GM23248 (cell line): ENCODE results near the gene PPP2R1A. TPM values are rescaled to one million over a fixed set of nuclear protein-coding genes. Genes with fewer than 3 reads are reported as not detected.

ENCODE experiments used
- DNase-seq: peaks from one replicate; pipeline ENCODE4 v3.0.0-alpha.2; 2015
- H2AFZ ChIP-seq: fragments of 200-600 bp; sonication (generic); 2 replicates; pipeline ENCODE4 v1.6.1; 2016; ENCODE audit warnings: antibody characterized with exemption
- H3F3A ChIP-seq: fragments of 200-600 bp; sonication (generic); 2 replicates; pipeline ENCODE4 v1.6.1; 2016; ENCODE audit warnings: mild to moderate bottlenecking, antibody characterized with exemption, mixed run types; ENCODE audit not compliant: insufficient read depth
- H3K27ac ChIP-seq: fragments of 200-600 bp; sonication (generic); 2 replicates; pipeline ENCODE4 v1.5.1; 2016; ENCODE audit warnings: mild to moderate bottlenecking
- H3K27me3 ChIP-seq: fragments of 200-600 bp; sonication (generic); replicated peaks from 2 replicates; pipeline ENCODE4 v1.6.1; 2016; ENCODE audit warnings: mild to moderate bottlenecking; ENCODE audit not compliant: insufficient read depth
- H3K36me3 ChIP-seq: fragments of 200-600 bp; sonication (generic); 2 replicates; pipeline ENCODE4 v1.6.1; 2016; ENCODE audit warnings: low read depth, mild to moderate bottlenecking
- H3K4me1 ChIP-seq: fragments of 200-600 bp; sonication (generic); 2 replicates; pipeline ENCODE4 v1.6.1; 2016; ENCODE audit warnings: mild to moderate bottlenecking; ENCODE audit not compliant: insufficient read depth
- H3K4me2 ChIP-seq: fragments of 200-600 bp; sonication (generic); one replicate; pipeline ENCODE4 v1.6.1; 2016; ENCODE audit warnings: mild to moderate bottlenecking; ENCODE audit not compliant: unreplicated experiment
- H3K4me3 ChIP-seq: fragments of 200-600 bp; sonication (generic); 2 replicates; pipeline ENCODE4 v1.5.1; 2016; ENCODE audit warnings: mild to moderate bottlenecking
- H3K79me2 ChIP-seq: fragments of 200-600 bp; sonication (generic); 2 replicates; pipeline ENCODE4 v1.6.1; 2016; ENCODE audit warnings: mild to moderate bottlenecking; ENCODE audit not compliant: insufficient read depth
- H3K9ac ChIP-seq: fragments of 200-600 bp; sonication (generic); 2 replicates; pipeline ENCODE4 v1.6.1; 2016; ENCODE audit warnings: mild to moderate bottlenecking
- H3K9me2 ChIP-seq: fragments of 200-600 bp; sonication (generic); 2 replicates; pipeline ENCODE4 v1.6.1; 2016; ENCODE audit warnings: mixed run types, mild to moderate bottlenecking, moderate library complexity; ENCODE audit not compliant: insufficient read depth
- H3K9me3 ChIP-seq: fragments of 200-600 bp; sonication (generic); one replicate; pipeline ENCODE4 v1.6.1; 2017; ENCODE audit warnings: low read depth
- H4K20me1 ChIP-seq: fragments of 200-600 bp; sonication (generic); 2 replicates; pipeline ENCODE4 v1.6.0; 2016; ENCODE audit not compliant: insufficient read depth
- EZH2 ChIP-seq: fragments of 200-600 bp; sonication (generic); IDR thresholded peaks from 2 replicates; pipeline ENCODE4 v1.6.1; 2018; ENCODE audit warnings: antibody characterized with exemption, mild to moderate bottlenecking; ENCODE audit not compliant: insufficient read depth, poor library complexity, severe bottlenecking
- EZH2phosphoT487 ChIP-seq: fragments of 200-600 bp; sonication (generic); IDR thresholded peaks from 2 replicates; pipeline ENCODE4 v1.6.1; 2018; ENCODE audit warnings: antibody characterized with exemption, moderate library complexity, mild to moderate bottlenecking, low read depth; ENCODE audit not compliant: insufficient read depth
- WGBS, 2 experiments: methylation state at CpG; one replicate each; pipeline ENCODE4 v1.1.6; 2015 to 2017; ENCODE audit warnings: low lambda C conversion rate in 2 of 2, low coverage in 1 of 2; ENCODE audit errors: missing lambda C conversion rate in 2 of 2; 5-methylcytosine and 5-hydroxymethylcytosine counted together
- in situ Hi-C: fragments of 300-500 bp; cut with MboI; formaldehyde crosslinking; loops from 2 replicates; pipeline ENCODE4 v1.15.0; 2020
- microRNA-seq: library from miRNA; unstranded; fragments of <30 nt; microRNA quantifications from one replicate; pipeline ENCODE4, GENCODE V29; 2016; ENCODE audit warnings: borderline number of aligned reads
- polyA plus RNA-seq: library from polyadenylated mRNA; unstranded; fragments of >200 nt; fragmentation: Nextera tagmentation; extraction: Ambion mirVana; gene quantifications from 2 replicates; pipeline ENCODE4 v1.2.1, GENCODE V29; 2016
- small RNA-seq: library from RNA; depleted of rRNA; stranded (forward); fragments of <200 nt; gene quantifications from one replicate; pipeline ENCODE3, GENCODE V24; 2014; ENCODE audit warnings: low read depth, low replicate concordance
- total RNA-seq: library from RNA; depleted of rRNA; stranded (reverse); fragments of >200 nt; shearing (Covaris generic); gene quantifications from 2 replicates; pipeline ENCODE4 v1.2.3, GENCODE V29; 2014; rRNA removed

Gene PPP2R1A
- total and polyA plus RNA-seq, 2 experiments from 2014 or later = 248 to 277 TPM

GRCh38 chr19:52273301-52273700 is 83.4 kb downstream of the PPP2R1A start:
- H3K79me2 ChIP-seq = peaks cover 85% of the 10 kb centered on the region
- H3K4me2 ChIP-seq = no peak overlapping the region
- H3K9ac ChIP-seq = no peak overlapping the region
- no peak for TF ChIP-seq EZH2phosphoT487
- TF ChIP-seq EZH2 = no peak
- no peak overlapping the region for H2AFZ ChIP-seq
- no peaks in the 10 kb centered on the region for H3K9me3 ChIP-seq
- 0 out of 2 replicates have a peak, but pooled peaks cover 3% of the 10 kb centered on the region for H3K36me3 ChIP-seq
- no peak for DNase-seq
- peaks cover 8% of the 10 kb centered on the region; the same call in 1 of the 2 replicates for H3F3A ChIP-seq
- no peak overlapping the region for H3K4me3 ChIP-seq
- 91 to 93% methylated on average over 2 of the region's 2 CpGs for WGBS, 2 experiments
- peaks cover 6% of the 10 kb centered on the region for H3K4me1 ChIP-seq
- no peaks in the 10 kb centered on the region for H3K9me2 ChIP-seq
- H3K27me3 ChIP-seq = no peaks in the 10 kb centered on the region
- in situ Hi-C loops = no loop called here
- H4K20me1 ChIP-seq = no peaks in the 10 kb centered on the region
- H3K27ac ChIP-seq = no peak overlapping the region

GRCh38 chr19:52274191-52274590 is 84.3 kb downstream of the PPP2R1A start:
- in situ Hi-C loops = no loop called here
- Histone ChIP-seq H3K36me3 (0 out of 2 replicates have a peak, but pooled peaks cover 3% of the 10 kb centered on the region), H3K9ac (no peak overlapping the region)

GRCh38 chr19:52275988-52276387 is 86.1 kb downstream of the PPP2R1A start:
- Histone ChIP-seq H3K9ac (no peak overlapping the region), H3K79me2 (peaks cover 100% of the 10 kb centered on the region), H2AFZ (no peak overlapping the region), H3F3A (no peaks in the 10 kb centered on the region), H3K4me1 (peaks cover 2% of the 10 kb centered on the region), H4K20me1 (no peaks in the 10 kb centered on the region), H3K27ac (no peak overlapping the region), H3K9me2 (no peaks in the 10 kb centered on the region), H3K9me3 (no peaks in the 10 kb centered on the region), H3K4me3 (no peak overlapping the region), H3K27me3 (no peaks in the 10 kb centered on the region), H3K4me2 (no peak overlapping the region), H3K36me3 (0 out of 2 replicates have a peak, but pooled peaks cover 3% of the 10 kb centered on the region)
- WGBS, 2 experiments = 83 to 88% methylated on average over 5 of the region's 5 CpGs
- TF ChIP-seq EZH2 (no peak), EZH2phosphoT487 (no peak)
- DNase-seq = no peak
- in situ Hi-C loops = no loop called here

More at GRCh38 chr19:52274191-52274590, 84.3 kb downstream of the PPP2R1A start:
- 87 to 89% methylated on average over 5 of the region's 5 CpGs for WGBS, 2 experiments
- Histone ChIP-seq H3K27me3 (no peaks in the 10 kb centered on the region), H3K4me3 (no peak overlapping the region), H3K4me2 (no peak overlapping the region), H3F3A (peaks cover 8% of the 10 kb centered on the region; the same call in 1 of the 2 replicates), H3K27ac (no peak overlapping the region), H2AFZ (no peak overlapping the region), H3K79me2 (peaks cover 94% of the 10 kb centered on the region), H3K9me3 (no peaks in the 10 kb centered on the region), H3K9me2 (no peaks in the 10 kb centered on the region), H3K4me1 (peaks cover 6% of the 10 kb centered on the region), H4K20me1 (no peaks in the 10 kb centered on the region)
- TF ChIP-seq EZH2 = no peak
- TF ChIP-seq EZH2phosphoT487 = no peak
- no peak for DNase-seq

GRCh38 chr19:52277471-52277870 is 87.6 kb downstream of the PPP2R1A start:
- no peaks in the 10 kb centered on the region for H3F3A ChIP-seq
- H3K4me3 ChIP-seq = no peak overlapping the region
- no peak overlapping the region for H3K9ac ChIP-seq
- H3K36me3 ChIP-seq = no peaks in the 10 kb centered on the region
- H3K27me3 ChIP-seq = no peaks in the 10 kb centered on the region
- no peaks in the 10 kb centered on the region for H3K4me1 ChIP-seq
- H3K27ac ChIP-seq = no peak overlapping the region
- H2AFZ ChIP-seq = no peak overlapping the region
- no peak overlapping the region for H3K4me2 ChIP-seq
- no peaks in the 10 kb centered on the region for H4K20me1 ChIP-seq
- no peaks in the 10 kb centered on the region for H3K9me3 ChIP-seq
- no peak for TF ChIP-seq EZH2
- no peak for TF ChIP-seq EZH2phosphoT487
- WGBS, 2 experiments = 84 to 86% methylated on average over 6 of the region's 6 CpGs
- peaks cover 100% of the 10 kb centered on the region for H3K79me2 ChIP-seq
- no peaks in the 10 kb centered on the region for H3K9me2 ChIP-seq
- in situ Hi-C loops = no loop called here
- no peak for DNase-seq

Small RNAs within 50 kb of the gene (microRNA-seq; reads per million reads assigned to microRNA genes)
- not detected for gene MIR6801

Small RNAs within 50 kb of the gene (small RNA-seq; reads per million reads assigned to genes)
- gene MIR6801 (not detected), gene RF00019 (not detected), gene RPL37P23 (not detected)

Other genes starting within 250 kb of the PPP2R1A start
- 7.3 and 7.5 TPM in 2 replicates for gene ZNF350, start 203.2 kb upstream of the PPP2R1A start, total RNA-seq
- 7.3 and 9.0 TPM in 2 replicates for gene ZNF350, start 203.2 kb upstream of the PPP2R1A start, polyA plus RNA-seq
- 6.4 and 6.9 TPM in 2 replicates for gene ZNF615, start 181.8 kb upstream of the PPP2R1A start, total RNA-seq
- 4.6 and 5.0 TPM in 2 replicates for gene ZNF615, start 181.8 kb upstream of the PPP2R1A start, polyA plus RNA-seq
- gene ZNF614, start 161.7 kb upstream of the PPP2R1A start, total RNA-seq = 8.5 and 15.9 TPM in 2 replicates
- 7.0 and 7.1 TPM in 2 replicates for gene ZNF614, start 161.7 kb upstream of the PPP2R1A start, polyA plus RNA-seq
- 4.8 and 10.4 TPM in 2 replicates for gene ZNF432, start 141.2 kb upstream of the PPP2R1A start, total RNA-seq
- 2.8 and 3.4 TPM in 2 replicates for gene ZNF432, start 141.2 kb upstream of the PPP2R1A start, polyA plus RNA-seq
- gene ZNF841, start 94.3 kb upstream of the PPP2R1A start, total RNA-seq = 15.4 and 24.5 TPM in 2 replicates
- 4.2 and 7.3 TPM in 2 replicates for gene ZNF841, start 94.3 kb upstream of the PPP2R1A start, polyA plus RNA-seq
- 5.8 and 12.3 TPM in 2 replicates for gene ZNF616, start 50.1 kb upstream of the PPP2R1A start, total RNA-seq
- 4.1 and 4.7 TPM in 2 replicates for gene ZNF616, start 50.1 kb upstream of the PPP2R1A start, polyA plus RNA-seq
- 2.8 and 11.7 TPM in 2 replicates for gene ZNF836, start 18.4 kb upstream of the PPP2R1A start, total RNA-seq
- 3.3 and 3.8 TPM in 2 replicates for gene ZNF836, start 18.4 kb upstream of the PPP2R1A start, polyA plus RNA-seq
- gene ZNF766, start 79.5 kb downstream of the PPP2R1A start, total RNA-seq = 9.5 and 9.7 TPM in 2 replicates
- gene ZNF766, start 79.5 kb downstream of the PPP2R1A start, polyA plus RNA-seq = 16.8 and 18.5 TPM in 2 replicates
- gene ZNF480, start 107.1 kb downstream of the PPP2R1A start, total RNA-seq = 3.8 and 5.3 TPM in 2 replicates
- gene ZNF480, start 107.1 kb downstream of the PPP2R1A start, polyA plus RNA-seq = 6.6 and 7.3 TPM in 2 replicates
- gene ZNF610, start 146.2 kb downstream of the PPP2R1A start, total RNA-seq = 2.8 and 3.5 TPM in 2 replicates
- gene ZNF610, start 146.2 kb downstream of the PPP2R1A start, polyA plus RNA-seq = 3.9 and 6.0 TPM in 2 replicates
- 22.0 and 34.8 TPM in 2 replicates for gene ZNF880, start 179.9 kb downstream of the PPP2R1A start, total RNA-seq
- gene ZNF880, start 179.9 kb downstream of the PPP2R1A start, polyA plus RNA-seq = 30.7 and 32.5 TPM in 2 replicates
- gene ZNF528, start 207.8 kb downstream of the PPP2R1A start, total RNA-seq = 14.9 and 22.5 TPM in 2 replicates
- gene ZNF528, start 207.8 kb downstream of the PPP2R1A start, polyA plus RNA-seq = 19.2 and 24.2 TPM in 2 replicates
- gene ZNF534, start 239.1 kb downstream of the PPP2R1A start, total RNA-seq = 0.25 TPM in 1 of 2 replicates, not detected in the other
- 0.16 and 0.20 TPM in 2 replicates for gene ZNF534, start 239.1 kb downstream of the PPP2R1A start, polyA plus RNA-seq